ENCODE measurements around the gene AP1S1. TPM values are rescaled to one million over a fixed set of nuclear protein-coding genes. Genes with fewer than 3 reads are reported as not detected.

AP1S1 gene
- total RNA-seq, 2 donors from 2014 or later = 11.9 to 33.0 TPM

DNA sequence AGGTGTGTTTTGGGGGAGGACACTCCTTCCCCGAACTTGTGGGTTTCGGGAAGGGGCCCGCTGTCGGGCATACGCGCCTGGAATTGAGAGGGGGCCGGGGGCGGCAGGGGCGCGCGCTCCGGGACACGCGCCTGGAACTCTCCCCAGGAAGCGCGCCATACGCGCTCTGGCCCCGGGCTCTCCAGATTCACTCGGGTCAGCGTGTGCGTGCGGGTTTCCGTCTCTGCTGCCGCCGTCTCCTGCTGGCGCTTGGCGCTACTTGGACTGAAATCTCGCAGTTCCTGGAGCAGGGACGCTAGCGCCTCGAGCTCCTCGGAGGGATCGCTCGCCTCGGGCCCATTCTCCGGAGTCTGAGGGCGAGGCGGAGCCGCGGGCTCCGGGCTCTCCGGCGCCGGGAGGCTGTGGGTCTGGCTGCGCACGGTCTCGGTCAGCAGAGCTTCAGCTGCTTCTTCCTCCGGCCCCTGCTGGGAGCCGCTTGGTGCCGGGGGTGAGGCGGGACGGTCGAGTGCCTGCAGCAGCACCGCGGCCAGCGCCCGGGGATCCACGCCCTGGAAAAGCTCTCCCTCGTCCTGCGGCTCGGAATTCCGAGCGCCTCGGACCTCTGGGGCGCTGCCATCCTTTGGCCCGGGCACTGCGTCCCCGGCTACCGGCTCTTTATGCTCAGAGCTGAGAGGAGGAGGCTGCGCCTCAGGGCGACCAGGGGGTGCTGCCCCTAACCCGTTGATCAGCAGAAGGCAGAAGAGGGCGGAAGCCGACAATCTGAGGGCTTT, 10.0 kb downstream of the AP1S1 start:
- no peaks in the 10 kb centered on the region for H3K9me3 ChIP-seq
- TF ChIP-seq CTCF (IDR thresholded peaks at IDR 0.05) = no peak
- H3K27me3 ChIP-seq (replicated peaks; ENCODE audit: insufficient read depth) = peaks cover 22% of the 10 kb centered on the region
- DNase-seq (ENCODE audit: low spot score) = no peak
- H3K27ac ChIP-seq = no peak overlapping the region
- H3K4me1 ChIP-seq (ENCODE audit: control insufficient read depth in 1 of 2, low read depth in 2 of 2) = peaks cover 26 to 35% of the 10 kb centered on the region in 2 donors
- peaks cover 10% of the 10 kb centered on the region for H3K36me3 ChIP-seq
- H3K4me3 ChIP-seq = peak overlapping the region; percentile 63
- no peak for ATAC-seq (ENCODE audit: insufficient number of reproducible peaks, low FRiP score, low read depth)

- DNase-seq (ENCODE audit: low spot score) (peak; percentile 72), ATAC-seq (ENCODE audit: insufficient number of reproducible peaks, low FRiP score, low read depth) (peak; percentile 55)
- peaks cover 32 to 44% of the 10 kb centered on the region in 2 donors for H3K4me1 ChIP-seq (ENCODE audit: control insufficient read depth in 1 of 2, low read depth in 2 of 2)
- H3K27ac ChIP-seq = no peak within 1 kb of the TSS
- no peaks in the 10 kb centered on the region for H3K9me3 ChIP-seq
- peak within 1 kb of the TSS; percentile 56 for H3K4me3 ChIP-seq
- peaks cover under 1% of the 10 kb centered on the region for H3K36me3 ChIP-seq
- peaks cover 27% of the 10 kb centered on the region for H3K27me3 ChIP-seq (replicated peaks; ENCODE audit: insufficient read depth)
- no peak for TF ChIP-seq CTCF (IDR thresholded peaks at IDR 0.05)
Observed at GRCh38 chr7:101165075-101165957, 11.0 kb downstream of the AP1S1 start, which contains the start of gene VGF. TSS of gene VGF (minus strand) at chr7:101165569. CDS start at chr7:101164843, 726 bp downstream.

- Histone ChIP-seq H3K4me1 (ENCODE audit: control insufficient read depth in 1 of 2, low read depth in 2 of 2) (peaks cover 32 to 44% of the 10 kb centered on the region in 2 donors), H3K27ac (no peak overlapping the region), H3K9me3 (no peaks in the 10 kb centered on the region), H3K4me3 (peak overlapping the region; percentile 56), H3K36me3 (no peaks in the 10 kb centered on the region), H3K27me3 (replicated peaks; ENCODE audit: insufficient read depth) (peaks cover 35% of the 10 kb centered on the region)
- TF ChIP-seq CTCF (IDR thresholded peaks at IDR 0.05) = no peak
- ATAC-seq (ENCODE audit: insufficient number of reproducible peaks, low FRiP score, low read depth) (no peak), DNase-seq (ENCODE audit: low spot score) (no peak)
Observed at GRCh38 chr7:101165958-101166647, 11.8 kb downstream of the AP1S1 start.

- ATAC-seq (ENCODE audit: insufficient number of reproducible peaks, low FRiP score, low read depth) = no peak
- no peak for TF ChIP-seq CTCF (IDR thresholded peaks at IDR 0.05)
- peaks cover 39% of the 10 kb centered on the region for H3K27me3 ChIP-seq (replicated peaks; ENCODE audit: insufficient read depth)
Observed at GRCh38 chr7:101166648-101166908, 12.3 kb downstream of the AP1S1 start.

More at GRCh38 chr7:101166648-101166908, 12.3 kb downstream of the AP1S1 start:
- Histone ChIP-seq H3K4me1 (ENCODE audit: control insufficient read depth in 1 of 2, low read depth in 2 of 2) (peaks cover 32 to 45% of the 10 kb centered on the region in 2 donors), H3K4me3 (no peak overlapping the region), H3K36me3 (no peaks in the 10 kb centered on the region), H3K9me3 (no peaks in the 10 kb centered on the region), H3K27ac (no peak overlapping the region)
- DNase-seq (ENCODE audit: low spot score) = no peak
